IPS DF 4.7 (cell line): ENCODE results near the gene NSUN4.
"Not testable (repeated sequence)": the region's sequence is repeated elsewhere in the genome, so short reads cannot be mapped to it uniquely, and the experiment has no call there.

Experiments used
- DNase-seq: peaks from one replicate; pipeline ENCODE4 v3.0.0-alpha.2; 2013; ENCODE audit warnings: low spot score; ENCODE audit errors: extremely low read depth

NSUN4 gene

DNA sequence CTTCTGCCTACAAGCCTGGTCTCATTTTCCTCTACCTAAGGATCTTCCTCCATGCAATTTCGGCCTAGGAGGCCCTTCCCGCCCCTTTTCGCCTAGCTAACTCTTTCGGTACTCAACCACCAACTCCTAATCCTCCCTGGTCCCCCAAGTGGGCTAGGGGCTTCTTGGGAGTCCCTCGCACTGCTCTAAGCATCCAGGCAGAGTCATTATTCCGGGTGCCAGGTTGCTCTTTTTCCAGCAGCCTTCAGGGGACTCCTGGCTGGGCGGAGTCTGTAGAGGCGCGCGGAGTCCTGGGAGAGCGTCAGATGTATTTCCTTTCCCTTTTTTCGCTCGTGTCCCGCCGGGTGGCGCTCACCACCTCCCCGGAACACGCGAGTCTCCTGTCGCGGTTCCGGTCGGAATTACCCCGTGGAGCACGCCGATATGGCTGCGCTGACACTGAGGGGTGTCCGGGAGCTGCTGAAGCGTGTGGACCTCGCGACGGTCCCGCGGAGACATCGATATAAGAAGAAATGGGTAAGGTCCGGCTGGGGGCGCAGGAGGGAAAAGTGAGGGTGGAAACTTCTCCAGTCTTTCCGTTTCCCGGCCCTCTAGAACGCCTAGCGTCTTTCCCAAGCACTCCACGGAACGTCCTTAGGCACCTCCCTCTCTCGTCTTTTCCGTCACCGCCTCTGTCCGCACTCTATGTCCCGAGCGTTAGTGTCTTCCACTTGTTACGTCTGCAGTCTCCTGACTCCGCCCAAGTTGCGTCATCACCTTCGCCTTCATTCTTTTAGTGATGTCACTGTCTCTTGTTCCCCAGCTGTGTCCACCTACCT lies at the start of gene NSUN4:
Gene NSUN4 (plus strand): TSS at position 404 of the 818 bp plus-strand sequence. CDS start 20 bp downstream, at position 424.
- peak; percentile 62 for DNase-seq

DNA sequence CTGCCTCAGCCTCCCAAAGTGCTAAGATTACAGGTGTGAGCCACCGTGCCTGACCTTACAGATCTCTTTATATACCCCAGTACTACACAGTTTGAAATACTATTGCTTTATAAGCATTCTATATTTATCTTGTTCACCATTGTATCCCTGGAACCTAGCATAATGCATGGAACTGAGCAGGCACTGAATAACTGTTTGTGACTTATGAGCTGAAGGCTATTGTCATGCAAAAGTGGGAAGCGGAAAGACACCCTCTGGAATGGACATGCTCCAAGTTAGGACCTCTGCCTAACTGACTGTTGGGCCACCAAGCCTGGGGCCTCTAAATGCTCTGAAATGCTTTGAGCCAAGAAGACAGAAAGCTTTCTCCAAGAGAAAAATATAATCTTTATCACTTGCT lies 45.3 kb upstream of the NSUN4 start:
- no peak for DNase-seq

DNA sequence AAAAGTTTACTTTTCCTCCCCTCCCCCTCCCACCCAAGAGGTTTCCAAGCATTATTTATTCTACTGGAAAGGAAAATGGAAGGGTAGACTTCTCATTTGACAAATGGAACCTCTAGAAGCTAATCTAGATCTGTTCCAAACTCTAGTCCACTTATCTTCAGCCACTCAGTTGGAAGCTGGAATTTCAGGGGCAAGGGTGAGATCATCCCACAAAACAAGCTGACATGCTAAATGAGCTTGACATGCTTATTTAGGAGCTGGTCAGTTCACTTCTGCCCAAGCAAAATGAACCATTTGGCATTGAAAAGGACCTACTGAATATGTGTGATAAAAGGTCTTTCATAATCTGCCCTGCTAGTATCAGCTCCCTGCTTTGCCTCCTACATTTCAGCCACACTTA lies 42.2 kb upstream of the NSUN4 start:
- DNase-seq, result no peak

DNA sequence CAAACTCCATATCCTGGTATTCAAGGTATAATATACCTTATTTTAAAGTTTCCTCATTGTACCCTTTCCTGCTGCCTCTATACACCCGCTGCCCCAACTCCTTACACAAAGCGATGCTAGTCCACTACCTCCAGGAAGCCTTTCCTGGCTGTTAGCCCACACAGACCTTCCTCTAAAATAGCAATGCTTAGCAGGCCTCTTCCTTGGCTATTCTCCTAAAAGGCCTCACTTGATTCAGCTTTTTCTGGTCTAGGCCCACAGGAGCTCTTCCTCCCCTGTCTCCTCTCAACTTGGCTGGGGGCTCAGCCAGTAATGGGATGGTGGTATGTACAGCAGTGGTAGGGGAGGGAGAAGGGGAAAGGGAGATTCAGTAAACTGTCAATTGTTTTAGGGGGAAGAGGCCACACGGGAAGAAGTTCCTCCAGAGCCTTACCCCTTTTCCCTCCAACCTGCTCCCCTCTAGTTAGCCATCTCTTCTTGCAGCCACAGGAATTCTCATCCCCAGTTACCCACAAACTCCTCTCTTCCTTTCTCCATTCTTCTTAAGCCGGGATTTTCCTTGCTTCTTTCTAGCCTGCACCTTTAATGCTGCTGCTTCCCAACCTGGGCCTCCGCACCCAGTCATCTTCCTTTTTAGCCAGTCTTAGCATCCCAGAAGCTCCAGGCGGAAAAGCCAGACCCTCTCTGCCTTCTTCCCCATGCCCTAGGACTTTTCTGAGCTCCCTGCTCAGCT lies 39.8 kb upstream of the NSUN4 start:
- no peak for DNase-seq

DNA sequence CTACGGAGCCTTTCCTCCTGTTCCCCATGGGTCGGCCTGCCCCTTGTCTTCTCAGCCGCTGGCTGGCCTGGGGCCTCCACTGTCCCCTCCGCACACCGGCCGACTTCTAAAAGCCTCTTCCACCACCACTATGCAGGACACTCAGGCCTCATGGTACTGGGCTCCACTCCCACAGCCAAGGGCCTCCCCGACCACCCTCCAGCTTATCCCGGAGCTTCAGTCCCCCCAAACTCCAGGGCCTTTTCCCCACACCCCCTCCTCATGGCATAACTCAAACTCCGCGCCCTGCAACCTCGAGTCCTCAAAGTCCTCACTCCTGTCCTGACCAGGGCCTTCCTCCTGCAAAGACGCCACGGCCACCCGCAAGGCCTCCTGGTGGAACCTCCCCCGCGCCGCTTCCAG lies 39.2 kb upstream of the NSUN4 start:
- no peak for DNase-seq

DNA sequence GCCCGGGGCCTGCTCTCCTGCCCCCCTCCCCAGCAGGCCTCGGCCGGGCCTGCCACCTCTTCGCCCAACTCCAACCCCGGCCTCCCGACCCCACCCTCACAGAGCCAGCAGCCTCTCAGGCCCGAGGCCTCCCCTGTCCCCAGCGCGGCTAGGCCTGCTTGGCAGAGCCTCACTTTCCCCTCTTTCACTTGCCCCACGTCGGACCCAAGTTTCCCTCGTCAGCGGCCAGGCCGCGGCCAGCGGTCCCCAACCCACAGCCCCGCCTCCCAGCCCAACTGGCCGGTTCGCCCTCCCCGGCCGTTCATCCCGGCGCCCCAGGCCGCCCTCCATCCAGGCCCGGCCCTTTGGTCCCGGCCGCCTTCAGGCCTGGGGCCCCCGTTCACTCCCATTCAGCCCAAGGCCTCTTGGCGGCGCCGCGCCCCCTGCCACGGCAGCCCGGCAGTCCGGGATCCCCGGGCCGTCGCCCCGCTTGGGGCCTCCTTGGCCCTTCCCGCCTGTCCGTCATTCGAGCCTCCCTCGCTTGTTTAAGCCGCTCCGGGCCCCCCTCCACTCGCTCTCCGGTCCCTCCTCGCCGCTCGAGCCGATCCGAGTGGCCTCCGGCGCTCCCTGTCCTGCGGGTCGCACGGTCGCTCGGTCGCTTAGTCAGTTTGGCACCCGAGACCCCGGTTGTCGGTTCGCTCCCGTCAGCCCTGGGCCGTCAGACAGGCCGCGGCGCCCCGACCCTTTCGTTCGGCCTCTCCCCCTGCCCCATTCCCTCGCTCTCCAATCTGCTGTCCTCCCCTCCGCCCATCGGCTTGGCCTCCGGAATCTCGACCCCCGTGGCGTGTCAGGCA lies 38.6 kb upstream of the NSUN4 start:
- DNase-seq, result no peak

DNA sequence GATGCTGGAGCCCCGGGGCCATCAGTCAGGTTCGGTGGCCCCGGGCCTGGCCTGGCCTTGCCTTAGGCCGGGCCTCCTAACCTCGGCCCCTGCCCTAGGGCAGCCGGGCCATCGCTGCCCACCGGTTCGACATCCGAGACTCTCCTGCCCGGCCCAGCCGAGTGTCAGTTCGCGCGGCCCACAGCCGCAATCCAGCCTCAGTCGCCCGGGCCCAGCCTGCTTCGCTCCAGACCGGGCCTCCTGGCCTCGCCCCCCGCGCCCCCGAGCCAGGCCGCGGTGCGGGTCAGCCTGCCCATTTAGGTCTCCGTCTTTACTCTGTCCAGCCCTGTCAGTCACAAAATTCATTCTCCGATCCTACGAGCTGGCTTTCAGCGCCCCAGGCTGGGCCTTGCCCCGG lies 38.0 kb upstream of the NSUN4 start:
- no peak for DNase-seq

DNA sequence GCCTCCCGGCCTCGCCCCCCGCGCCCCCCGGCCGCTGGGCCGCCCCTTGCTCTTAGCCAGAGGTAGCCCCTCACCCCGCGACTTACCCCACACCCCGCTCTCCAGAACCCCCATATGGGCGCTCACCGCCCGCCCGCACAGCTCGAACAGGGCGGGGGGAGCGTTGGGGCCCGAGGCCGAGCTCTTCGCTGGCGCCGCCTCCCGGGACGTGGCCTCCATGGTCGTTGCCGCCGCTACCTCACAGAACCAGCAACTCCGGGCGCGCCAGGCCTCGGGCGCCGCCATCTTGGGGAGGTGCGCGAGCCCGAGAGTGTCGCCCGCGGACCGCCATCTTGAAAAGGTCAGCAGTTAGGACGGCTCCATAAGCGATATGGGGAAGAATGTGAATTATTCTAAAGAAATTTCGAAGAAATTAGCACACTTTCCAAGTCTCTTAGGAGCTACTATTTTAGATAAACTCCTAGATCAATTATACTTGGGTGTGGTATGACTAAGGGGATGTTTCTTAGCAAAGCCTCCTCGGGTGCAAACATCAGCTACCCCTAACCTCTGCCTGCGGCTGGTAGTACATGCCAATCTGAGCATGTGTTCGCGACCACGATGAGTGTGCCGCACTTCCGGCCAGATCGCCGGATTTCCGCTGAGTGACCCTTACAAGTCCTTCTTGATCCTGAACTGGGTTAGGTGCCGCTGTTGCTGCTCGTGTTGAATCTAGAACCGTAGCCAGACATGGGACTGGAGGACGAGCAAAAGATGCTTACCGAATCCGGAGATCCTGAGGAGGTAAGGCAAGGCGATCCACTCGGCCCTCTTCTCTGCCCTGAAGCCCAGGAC lies 37.4 kb upstream of the NSUN4 start, which contains the start of the genes LRRC41 and UQCRH:
Gene LRRC41 (minus strand): TSS at position 579 of the 834 bp plus-strand sequence. CDS start 294 bp downstream, at position 285.
Gene UQCRH (plus strand): TSS at position 661 of the 834 bp plus-strand sequence. CDS start 69 bp downstream, at position 730.
- DNase-seq, result peak; percentile 90

DNA sequence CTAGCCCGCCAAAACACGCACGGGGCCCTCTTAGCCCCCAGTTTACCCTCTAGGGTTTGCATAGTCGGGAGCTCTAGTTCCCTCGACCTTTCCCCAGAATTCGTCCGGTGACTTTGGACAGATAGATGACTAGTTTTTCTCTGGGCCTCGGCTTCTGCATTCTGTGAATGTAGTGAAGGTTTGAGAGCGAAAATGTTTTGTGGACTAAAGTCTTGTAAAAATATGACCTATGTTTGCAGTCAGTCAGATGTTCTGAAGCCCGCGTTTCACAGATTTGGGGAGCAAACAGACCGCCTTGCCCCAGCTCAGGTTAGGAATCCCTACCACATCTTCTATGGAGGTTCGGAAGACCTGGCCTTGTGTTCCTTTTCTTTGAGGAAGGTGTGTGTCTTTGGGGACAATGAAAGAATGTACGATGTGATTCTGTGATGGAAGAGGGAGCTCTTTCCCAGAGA lies 36.7 kb upstream of the NSUN4 start:
- DNase-seq, result no peak

DNA sequence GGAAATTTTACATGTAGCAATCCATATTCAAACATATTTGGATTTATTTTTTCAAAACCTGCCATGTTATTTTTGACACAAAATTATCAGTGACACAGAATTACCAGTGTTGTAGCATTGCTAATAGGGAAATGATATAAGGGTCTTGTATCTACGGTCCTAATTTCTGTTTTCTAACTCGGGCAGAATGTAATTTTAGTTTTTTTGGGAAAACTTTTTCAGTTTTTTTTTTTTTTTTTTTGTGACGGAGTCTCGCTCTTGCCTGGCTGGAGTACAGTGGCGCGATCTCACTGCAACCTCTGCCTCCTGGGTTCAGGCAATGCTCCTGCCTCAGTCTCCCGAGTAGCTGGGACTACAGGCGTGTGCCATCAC lies 34.5 kb upstream of the NSUN4 start:
- no peak for DNase-seq

DNA sequence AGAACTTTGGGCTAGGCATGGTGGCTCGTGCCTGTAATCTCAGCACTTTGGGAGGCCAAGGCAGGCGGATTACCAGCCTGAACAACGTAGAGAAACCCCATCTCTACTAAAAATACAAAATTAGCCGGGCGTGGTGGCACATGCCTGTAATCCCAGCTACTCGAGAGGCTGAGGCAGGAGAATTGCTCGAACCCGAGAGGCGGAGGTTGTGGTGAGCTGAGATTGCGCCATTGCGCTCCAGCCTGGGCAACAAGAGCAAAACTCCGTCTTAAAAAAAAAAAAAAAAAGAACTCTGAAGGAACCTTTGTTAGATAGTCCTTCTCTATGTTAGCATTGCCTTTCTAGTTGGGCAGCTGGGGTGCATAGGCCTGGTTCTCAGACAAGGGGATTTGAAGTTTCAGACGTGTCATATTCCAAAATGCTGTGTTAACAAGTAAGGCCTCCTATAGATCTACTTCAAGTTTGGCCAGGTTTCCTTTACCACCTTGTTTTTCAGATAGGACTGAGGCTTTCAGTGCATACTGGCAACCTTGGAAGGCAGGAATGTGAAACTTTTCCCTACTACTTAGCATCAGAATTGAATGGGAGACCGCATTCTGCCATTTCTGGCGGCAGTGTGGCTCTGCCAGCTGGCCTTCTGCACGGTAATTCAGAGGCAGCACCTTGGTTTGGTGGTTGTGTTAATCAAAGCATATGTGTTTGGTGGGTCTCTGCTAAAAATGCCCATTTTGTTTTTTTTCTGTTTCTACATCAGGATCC lies 31.0 kb upstream of the NSUN4 start:
- no peak for DNase-seq

DNA sequence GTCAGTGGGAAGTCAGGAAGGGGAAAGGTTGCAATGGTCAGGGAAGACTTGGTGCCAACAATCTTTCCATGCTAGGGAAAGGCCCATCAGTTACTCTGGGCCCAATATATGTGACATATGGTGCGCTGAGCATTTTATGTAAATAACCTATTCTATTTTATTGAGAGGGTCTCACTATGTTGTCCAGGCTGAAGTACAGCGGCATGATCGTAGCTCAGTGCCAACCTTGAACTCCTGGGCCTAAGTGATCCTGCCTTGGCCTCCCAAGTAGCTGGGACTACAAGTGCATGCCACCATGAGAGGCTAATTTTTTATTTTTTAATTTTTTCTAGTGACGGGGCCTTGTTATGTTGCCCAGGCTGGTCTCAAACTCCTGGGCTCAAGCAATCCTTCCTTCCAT lies 30.3 kb upstream of the NSUN4 start:
- DNase-seq, result no peak

DNA sequence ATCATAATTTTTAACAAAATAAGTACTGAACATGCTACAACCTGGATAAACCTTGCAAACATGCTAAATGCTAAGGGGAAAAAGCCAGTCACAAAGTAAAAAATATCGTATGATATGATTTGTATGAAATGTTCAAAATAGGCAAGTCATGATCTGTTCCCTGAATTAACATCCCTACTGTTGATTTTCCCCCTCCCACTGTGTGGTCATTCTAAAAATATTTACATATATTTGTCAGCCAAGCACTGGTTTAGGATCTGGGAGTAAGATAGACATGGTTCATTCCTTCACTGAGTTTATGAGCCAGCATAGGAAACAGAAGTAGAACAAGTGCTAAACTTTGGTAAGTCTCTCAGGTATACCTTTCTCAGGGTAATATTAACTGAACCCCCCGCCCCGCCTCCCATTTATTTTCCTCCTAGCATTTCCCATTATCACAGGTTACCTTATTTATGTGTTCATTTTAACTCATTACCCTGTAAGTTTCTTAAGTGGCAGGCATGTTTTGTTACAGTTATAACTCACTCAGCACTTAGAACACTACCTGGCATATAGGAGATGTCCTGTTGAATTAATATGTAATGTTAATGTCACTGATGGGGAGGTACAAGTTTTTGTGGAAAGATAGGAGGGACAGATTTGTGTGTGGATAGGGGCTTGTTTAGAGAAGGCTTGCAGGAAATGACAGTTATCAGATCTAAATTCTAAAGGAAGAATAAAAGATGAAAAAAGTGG lies 24.8 kb upstream of the NSUN4 start:
- DNase-seq, result no peak

DNA sequence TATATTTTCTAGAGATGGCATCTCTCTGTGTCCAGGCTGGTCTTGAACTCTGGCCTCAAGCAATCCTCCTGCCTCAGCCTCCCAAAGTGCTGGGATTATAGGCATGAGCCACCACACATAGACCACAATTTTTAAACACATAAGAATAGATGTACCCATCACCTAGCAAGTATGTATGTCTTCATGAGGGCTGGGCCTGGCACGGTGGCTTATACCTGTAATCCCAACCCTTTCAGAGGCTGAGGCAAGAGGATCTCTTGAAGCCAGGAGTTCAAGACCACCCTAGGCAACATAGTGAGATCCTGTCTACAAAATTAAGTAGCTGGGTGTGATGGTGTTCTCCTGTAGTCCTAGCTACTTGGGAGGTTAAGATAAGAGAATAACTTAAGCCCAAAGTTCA lies 23.3 kb upstream of the NSUN4 start:
- no peak for DNase-seq

DNA sequence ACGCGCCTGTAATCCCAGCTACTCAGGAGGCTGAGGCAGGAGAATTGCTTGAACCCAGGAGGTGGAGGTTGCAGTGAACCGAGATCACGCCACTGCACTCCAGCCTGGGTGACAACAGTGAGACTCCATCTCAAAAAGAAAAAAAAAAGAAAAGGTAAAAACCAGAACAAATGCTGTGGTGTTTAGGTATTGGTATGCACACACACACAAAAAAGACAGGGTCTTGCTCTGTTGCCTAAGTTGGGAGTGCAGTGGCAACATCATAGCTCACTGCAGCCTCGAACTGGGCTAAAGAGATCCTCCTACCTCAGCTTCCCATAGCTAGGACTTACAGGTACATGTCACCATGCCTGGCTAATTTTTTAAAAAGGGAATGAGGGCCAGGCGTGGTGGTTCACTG lies 21.3 kb upstream of the NSUN4 start:
- not testable (repeated sequence) for DNase-seq

DNA sequence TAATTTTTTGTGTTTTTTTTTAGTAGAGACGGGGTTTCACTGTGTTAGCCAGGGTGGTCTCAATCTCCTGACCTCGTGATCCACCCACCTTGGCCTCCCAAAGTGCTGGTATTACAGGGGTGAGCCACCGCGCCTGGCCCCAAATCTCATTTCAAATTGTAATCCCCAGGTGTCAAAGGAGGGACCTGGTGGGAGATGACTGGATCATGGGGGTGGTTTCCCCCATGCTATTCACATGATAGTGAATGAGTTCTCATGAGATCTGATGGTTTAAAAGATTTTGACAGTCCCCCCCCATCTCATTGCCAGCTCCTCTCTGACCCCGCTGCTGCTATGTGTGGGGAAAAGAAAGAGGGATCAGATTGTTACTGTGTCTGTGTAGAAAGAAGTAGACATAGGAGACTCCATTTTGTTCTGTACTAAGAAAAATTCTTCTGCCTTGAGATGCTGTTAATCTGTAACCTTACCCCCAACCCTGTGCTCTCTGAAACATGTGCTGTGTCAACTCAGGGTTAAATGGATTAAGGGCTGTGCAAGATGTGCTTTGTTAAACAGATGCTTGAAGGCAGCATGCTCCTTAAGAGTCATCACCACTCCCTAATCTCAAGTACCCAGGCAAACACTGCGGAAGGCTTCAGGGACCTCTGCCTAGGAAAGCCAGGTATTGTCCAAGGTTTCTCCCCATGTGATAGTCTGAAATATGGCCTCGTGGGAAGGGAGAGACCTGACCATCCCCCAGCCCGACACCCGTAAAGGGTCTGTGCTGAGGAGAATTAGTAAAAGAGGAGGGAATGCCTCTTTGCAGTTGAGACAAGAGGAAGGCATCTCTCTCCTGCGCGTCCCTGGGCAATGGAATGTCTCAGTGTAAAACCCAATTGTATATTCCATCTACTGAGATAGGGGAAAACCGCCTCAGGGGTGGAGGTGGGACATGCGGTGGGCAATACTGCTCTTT lies 20.4 kb upstream of the NSUN4 start:
- not testable (repeated sequence) for DNase-seq

DNA sequence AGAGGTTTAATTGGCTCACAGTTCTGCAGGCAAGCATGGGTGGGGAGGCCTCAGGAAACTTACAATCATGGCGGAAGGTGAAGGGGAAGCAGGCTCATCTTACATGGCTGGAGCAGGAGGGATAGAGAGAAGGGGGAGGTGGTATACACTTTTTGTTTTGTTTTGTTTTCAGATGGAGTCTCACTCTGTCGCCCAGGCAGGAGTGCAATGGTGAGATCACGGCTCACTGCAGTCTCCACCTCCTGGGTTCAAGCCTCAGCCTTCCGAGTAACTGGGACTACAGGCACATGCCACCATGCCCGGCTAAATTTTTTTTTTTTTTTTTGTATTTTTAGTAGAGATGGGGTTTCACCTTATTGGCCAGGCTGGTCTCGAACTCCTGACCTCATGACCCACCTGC lies 18.4 kb upstream of the NSUN4 start:
- not testable (repeated sequence) for DNase-seq
